NCI-H82 treated with DMSO at 0.1 percent for 48 hours (cell line): Measurements from ENCODE around the gene NLGN1.

Experiments
- DNase-seq: peaks from one replicate; lab custom pipeline; 2025; ENCODE audit not compliant: unreplicated experiment; lab: John Stamatoyannopoulos, UW

The NLGN1 gene

GRCh38 chr3:173632945-173633344 is 235.4 kb downstream of the NLGN1 start:
- DNase-seq, result no peak

- no peak for DNase-seq
Observed at GRCh38 chr3:173635826-173636225, 238.3 kb downstream of the NLGN1 start.

GRCh38 chr3:173639098-173639497 is 241.6 kb downstream of the NLGN1 start:
- DNase-seq, result no peak

GRCh38 chr3:173641696-173642095 is 244.2 kb downstream of the NLGN1 start:
- DNase-seq, result no peak

- DNase-seq, result no peak
Observed at GRCh38 chr3:173644086-173645082, 246.8 kb downstream of the NLGN1 start.

GRCh38 chr3:173650596-173650995 is 253.1 kb downstream of the NLGN1 start:
- DNase-seq, result no peak

- DNase-seq, result no peak
Observed at GRCh38 chr3:173652093-173652492, 254.5 kb downstream of the NLGN1 start.

GRCh38 chr3:173653781-173654180 is 256.2 kb downstream of the NLGN1 start:
- DNase-seq, result no peak

GRCh38 chr3:173659972-173660371 is 262.4 kb downstream of the NLGN1 start:
- DNase-seq, result no peak

- DNase-seq, result no peak
Observed at GRCh38 chr3:173660645-173661299, 263.2 kb downstream of the NLGN1 start.

GRCh38 chr3:173663696-173664111 is 266.2 kb downstream of the NLGN1 start:
- no peak for DNase-seq

GRCh38 chr3:173676094-173676493 is 278.6 kb downstream of the NLGN1 start:
- DNase-seq, result no peak

GRCh38 chr3:173681188-173681678 is 283.7 kb downstream of the NLGN1 start:
- DNase-seq, result no peak

- DNase-seq, result no peak
Observed at GRCh38 chr3:173685456-173685855, 287.9 kb downstream of the NLGN1 start.

GRCh38 chr3:173688216-173688842 is 290.8 kb downstream of the NLGN1 start:
- peak; percentile 63 for DNase-seq

GRCh38 chr3:173690542-173691180 is 293.1 kb downstream of the NLGN1 start:
- DNase-seq, result no peak

GRCh38 chr3:173699353-173699752 is 301.8 kb downstream of the NLGN1 start:
- DNase-seq, result no peak

- DNase-seq, result no peak
Observed at GRCh38 chr3:173700336-173700735, 302.8 kb downstream of the NLGN1 start.

GRCh38 chr3:173702561-173702960 is 305.0 kb downstream of the NLGN1 start:
- no peak for DNase-seq

- DNase-seq, result no peak
Observed at GRCh38 chr3:173703771-173704170, 306.2 kb downstream of the NLGN1 start.

- no peak for DNase-seq
Observed at GRCh38 chr3:173706630-173707029, 309.1 kb downstream of the NLGN1 start.
